Measurements from ENCODE around the gene FBXO7.

DNA sequence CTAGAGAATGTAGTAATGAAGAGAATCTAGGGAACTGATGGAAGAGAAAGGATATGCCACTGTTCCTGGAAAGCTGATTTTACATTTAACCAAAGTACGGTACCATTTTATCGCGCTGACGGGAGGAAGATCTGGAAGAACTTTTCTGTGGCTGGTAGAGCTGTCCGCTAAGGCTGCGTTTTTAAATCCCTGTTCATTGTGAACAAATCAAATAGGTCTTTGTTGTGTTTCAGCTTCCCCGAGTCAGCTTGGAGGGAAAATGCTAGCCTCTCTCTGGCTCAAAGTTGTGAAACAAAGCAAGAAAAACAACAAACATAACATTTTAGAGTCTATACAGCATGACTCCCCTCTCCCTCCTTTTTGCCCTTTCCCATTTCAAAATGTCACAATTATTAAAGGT is 34.4 kb downstream of the FBXO7 start:
- TF ChIP-seq YY1 (IDR thresholded peaks at IDR 0.05; ENCODE audit: insufficient read depth, insufficient read length) (no peak), SUZ12 (IDR thresholded peaks at IDR 0.05; ENCODE audit: extremely low read depth, insufficient read depth, insufficient read length) (no peak)
